SK-N-SH treated with all-trans-retinoic acid at 6 μM for 48 hours (cell line): ENCODE results near the gene COL23A1.

Source experiments
- ATAC-seq: fragments of 200-7000 bp; cut with Tn5 transposase; 3 replicates; pipeline ENCODE4 v1.9.1; 2020; ENCODE audit warnings: mild to moderate bottlenecking, moderate library complexity
- BACH2 ChIP-seq: fragments of 250-450 bp; sonication (Bioruptor Pico); IDR thresholded peaks from 2 replicates; pipeline ENCODE4 v1.9.0; 2021; ENCODE audit warnings: mild to moderate bottlenecking, borderline replicate concordance
- CSDC2 ChIP-seq: fragments of 250-450 bp; sonication (Bioruptor Pico); IDR thresholded peaks from 2 replicates; pipeline ENCODE4 v1.5.0; 2020; ENCODE audit warnings: mild to moderate bottlenecking, moderate library complexity
- ESRRG ChIP-seq: fragments of 250-450 bp; sonication (Bioruptor Pico); IDR thresholded peaks from 2 replicates; pipeline ENCODE4 v1.6.1; 2021; ENCODE audit warnings: mild to moderate bottlenecking
- GLIS3 ChIP-seq: fragments of 250-450 bp; sonication (Bioruptor Pico); IDR thresholded peaks from 2 replicates; pipeline ENCODE4 v1.5.0; 2020; ENCODE audit warnings: mild to moderate bottlenecking, moderate library complexity
- ISL1 ChIP-seq: fragments of 250-450 bp; sonication (Bioruptor Pico); IDR thresholded peaks from 2 replicates; pipeline ENCODE4 v2.1.2; 2022; ENCODE audit warnings: mild to moderate bottlenecking, moderate library complexity
- OSR1 ChIP-seq: fragments of 250-450 bp; sonication (Bioruptor Pico); IDR thresholded peaks from 2 replicates; pipeline ENCODE4 v1.8.0; 2022; ENCODE audit warnings: moderate library complexity, mild to moderate bottlenecking, inconsistent platforms
- PATZ1 ChIP-seq: fragments of 250-450 bp; sonication (Bioruptor Pico); IDR thresholded peaks from 2 replicates; pipeline ENCODE4 v1.8.0; 2020; ENCODE audit warnings: mild to moderate bottlenecking, moderate library complexity, borderline replicate concordance
- RARB ChIP-seq: fragments of 250-450 bp; sonication (Bioruptor Pico); IDR thresholded peaks from 2 replicates; pipeline ENCODE4 v1.8.0; 2021; ENCODE audit warnings: mild to moderate bottlenecking, moderate library complexity
- SNAI2 ChIP-seq: fragments of 250-450 bp; sonication (Bioruptor Pico); IDR thresholded peaks from 2 replicates; pipeline ENCODE4 v1.5.0; 2020; ENCODE audit warnings: mild to moderate bottlenecking, moderate library complexity
- TCF4 ChIP-seq: fragments of 250-450 bp; sonication (Bioruptor Pico); IDR thresholded peaks from 2 replicates; pipeline ENCODE4 v1.8.0; 2021; ENCODE audit warnings: mild to moderate bottlenecking, moderate library complexity, borderline replicate concordance
- TOX ChIP-seq: fragments of 250-450 bp; sonication (Bioruptor Pico); IDR thresholded peaks from 2 replicates; pipeline ENCODE4 v1.8.0; 2021; ENCODE audit warnings: mild to moderate bottlenecking, moderate library complexity, borderline replicate concordance
- TSHZ2 ChIP-seq: fragments of 250-450 bp; sonication (Bioruptor Pico); IDR thresholded peaks from 2 replicates; pipeline ENCODE4 v1.5.0; 2020; ENCODE audit warnings: mild to moderate bottlenecking, moderate library complexity
- ZC3H10 ChIP-seq: fragments of 250-450 bp; sonication (Bioruptor Pico); IDR thresholded peaks from 2 replicates; pipeline ENCODE4 v1.5.1; 2021; ENCODE audit warnings: mild to moderate bottlenecking, moderate library complexity
- ZNF565 ChIP-seq: fragments of 450-650 bp; formaldehyde crosslinking; conservative IDR thresholded peaks from 2 replicates; pipeline ENCODE4 v1.5.0; 2020; ENCODE audit warnings: low read depth, mild to moderate bottlenecking, moderate library complexity
- ZNF70 ChIP-seq: fragments of 450-650 bp; formaldehyde crosslinking; IDR thresholded peaks from 2 replicates; pipeline ENCODE4 v1.5.0; 2020; ENCODE audit warnings: mild to moderate bottlenecking, moderate library complexity
- ZNF8 ChIP-seq: fragments of 450-650 bp; formaldehyde crosslinking; IDR thresholded peaks from 2 replicates; pipeline ENCODE4 v1.5.0; 2020; ENCODE audit warnings: mild to moderate bottlenecking, moderate library complexity
- TF ChIP-seq, protein P1 (sequence below): fragments of 250-450 bp; sonication (Bioruptor Pico); IDR thresholded peaks from 2 replicates; pipeline ENCODE4 v1.5.1; 2021; ENCODE audit warnings: mild to moderate bottlenecking, moderate library complexity
- TF ChIP-seq, protein P2 (sequence below): fragments of 250-450 bp; sonication (Bioruptor Pico); IDR thresholded peaks from 2 replicates; pipeline ENCODE4 v1.5.1; 2020; ENCODE audit warnings: low read depth, mild to moderate bottlenecking, moderate library complexity

The COL23A1 gene

DNA sequence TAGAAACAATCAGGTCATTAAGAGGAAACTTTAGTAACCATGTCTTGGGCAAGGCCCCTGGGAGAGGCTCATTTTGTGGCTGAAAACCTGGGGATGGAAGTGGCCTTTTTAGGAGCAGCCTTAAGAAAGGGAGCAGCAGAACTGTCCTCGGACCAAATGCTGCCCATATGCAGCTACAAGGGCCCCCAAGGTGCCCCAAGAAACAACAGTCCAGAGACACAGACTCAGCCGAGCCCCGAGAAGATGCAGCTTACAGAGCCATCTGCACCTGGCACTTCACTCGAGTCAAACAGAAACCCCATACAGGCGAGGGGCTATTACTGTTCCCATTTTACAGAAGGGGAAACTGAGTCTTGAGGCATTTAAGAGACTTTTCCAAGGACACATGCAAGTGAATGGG lies 58.0 kb downstream of the COL23A1 start:
- ATAC-seq, result no peak
- TF ChIP-seq BACH2 (CRISPR knock-in tag) (no peak), ZNF70 (CRISPR knock-in tag) (no peak), CSDC2 (no peak), RARB (CRISPR knock-in tag) (no peak), SNAI2 (no peak), PATZ1 (CRISPR knock-in tag) (no peak), TCF4 (CRISPR knock-in tag) (no peak), ESRRG (no peak), OSR1 (CRISPR knock-in tag) (no peak), TSHZ2 (no peak), ZNF8 (CRISPR knock-in tag) (no peak), GLIS3 (CRISPR knock-in tag) (no peak), ZNF565 (CRISPR knock-in tag) (no peak), TOX (no peak), ZC3H10 (CRISPR knock-in tag) (no peak)
- TF ChIP-seq, protein P1, sequence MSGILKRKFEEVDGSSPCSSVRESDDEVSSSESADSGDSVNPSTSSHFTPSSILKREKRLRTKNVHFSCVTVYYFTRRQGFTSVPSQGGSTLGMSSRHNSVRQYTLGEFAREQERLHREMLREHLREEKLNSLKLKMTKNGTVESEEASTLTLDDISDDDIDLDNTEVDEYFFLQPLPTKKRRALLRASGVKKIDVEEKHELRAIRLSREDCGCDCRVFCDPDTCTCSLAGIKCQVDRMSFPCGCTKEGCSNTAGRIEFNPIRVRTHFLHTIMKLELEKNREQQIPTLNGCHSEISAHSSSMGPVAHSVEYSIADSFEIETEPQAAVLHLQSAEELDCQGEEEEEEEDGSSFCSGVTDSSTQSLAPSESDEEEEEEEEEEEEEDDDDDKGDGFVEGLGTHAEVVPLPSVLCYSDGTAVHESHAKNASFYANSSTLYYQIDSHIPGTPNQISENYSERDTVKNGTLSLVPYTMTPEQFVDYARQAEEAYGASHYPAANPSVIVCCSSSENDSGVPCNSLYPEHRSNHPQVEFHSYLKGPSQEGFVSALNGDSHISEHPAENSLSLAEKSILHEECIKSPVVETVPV (CRISPR knock-in tag), result no peak
- TF ChIP-seq, protein P2, sequence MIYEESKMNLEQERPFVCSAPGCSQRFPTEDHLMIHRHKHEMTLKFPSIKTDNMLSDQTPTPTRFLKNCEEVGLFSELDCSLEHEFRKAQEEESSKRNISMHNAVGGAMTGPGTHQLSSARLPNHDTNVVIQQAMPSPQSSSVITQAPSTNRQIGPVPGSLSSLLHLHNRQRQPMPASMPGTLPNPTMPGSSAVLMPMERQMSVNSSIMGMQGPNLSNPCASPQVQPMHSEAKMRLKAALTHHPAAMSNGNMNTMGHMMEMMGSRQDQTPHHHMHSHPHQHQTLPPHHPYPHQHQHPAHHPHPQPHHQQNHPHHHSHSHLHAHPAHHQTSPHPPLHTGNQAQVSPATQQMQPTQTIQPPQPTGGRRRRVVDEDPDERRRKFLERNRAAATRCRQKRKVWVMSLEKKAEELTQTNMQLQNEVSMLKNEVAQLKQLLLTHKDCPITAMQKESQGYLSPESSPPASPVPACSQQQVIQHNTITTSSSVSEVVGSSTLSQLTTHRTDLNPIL (CRISPR knock-in tag), result no peak

GRCh38 chr5:178531786-178532185 lies 58.4 kb downstream of the COL23A1 start:
- TF ChIP-seq TOX (no peak), ISL1 (CRISPR knock-in tag) (no peak), TSHZ2 (no peak)
- TF ChIP-seq, protein P2 (CRISPR knock-in tag), result no peak
- ATAC-seq, result no peak

DNA sequence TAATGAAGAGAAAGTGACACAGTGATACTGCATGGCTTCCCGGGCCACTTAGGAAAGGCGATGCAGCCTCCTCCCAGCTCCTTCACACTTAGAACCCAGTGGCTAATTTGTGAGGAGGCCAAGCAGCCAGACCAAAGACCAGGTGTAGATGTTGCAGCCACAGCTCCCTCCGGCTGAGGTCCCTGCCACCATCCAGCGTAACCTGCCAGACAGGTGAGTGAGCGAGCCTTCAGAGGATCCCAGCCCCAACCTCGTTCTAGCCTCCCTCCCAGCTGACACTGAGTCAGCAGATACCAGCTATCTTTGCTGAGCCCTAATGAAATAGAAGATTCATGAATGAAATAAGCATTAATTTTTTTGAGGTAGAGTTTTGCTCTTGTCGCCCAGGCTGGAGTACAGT lies 59.7 kb downstream of the COL23A1 start:
- no peak for ATAC-seq
- no peak for TF ChIP-seq TOX
- no peak for TF ChIP-seq OSR1 (CRISPR knock-in tag)
- no peak for TF ChIP-seq RARB (CRISPR knock-in tag)
